ENCODE data around the gene GATA5.

Gene GATA5

DNA sequence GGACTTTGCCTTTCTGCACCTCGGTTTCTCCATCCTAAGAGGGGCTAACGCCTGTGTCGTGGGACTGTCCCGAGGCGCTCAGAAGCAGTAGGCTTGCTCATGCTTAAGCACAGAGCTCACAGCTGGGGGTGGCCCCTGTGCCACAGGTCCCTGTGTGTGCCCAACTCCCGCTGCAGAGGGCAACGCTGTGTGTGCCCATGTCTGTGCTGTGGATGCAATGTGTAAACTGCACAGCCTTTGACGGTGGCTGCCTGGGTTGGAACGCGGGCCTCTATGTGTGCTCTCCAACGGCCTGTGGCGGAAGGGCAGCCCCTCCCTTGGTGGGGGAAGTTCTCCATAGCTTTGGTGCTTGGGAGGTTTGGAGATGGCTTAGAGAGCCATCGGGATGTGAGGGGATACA lies 10.7 kb upstream of the GATA5 start:
- no peak for DNase-seq

DNA sequence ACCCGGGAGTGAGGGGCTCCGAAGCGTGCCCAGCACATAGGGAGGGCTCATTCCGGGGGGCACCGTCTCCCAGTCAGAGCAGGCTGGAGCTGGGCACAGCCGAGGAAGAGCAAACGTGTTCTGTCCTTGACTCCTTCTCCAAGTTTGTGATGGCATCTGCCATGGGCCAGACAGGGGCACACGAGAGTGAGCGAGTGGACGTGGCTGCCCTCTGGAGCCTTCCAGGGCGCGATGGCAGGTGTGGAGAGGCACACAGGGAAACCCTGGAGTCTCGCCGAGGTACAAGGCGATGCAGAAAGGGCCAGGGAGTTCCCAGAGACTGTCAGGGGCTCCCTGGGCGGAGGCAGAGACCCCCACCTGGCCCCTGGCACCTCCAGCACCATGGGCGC lies 9.9 kb upstream of the GATA5 start:
- no peak for DNase-seq

DNA sequence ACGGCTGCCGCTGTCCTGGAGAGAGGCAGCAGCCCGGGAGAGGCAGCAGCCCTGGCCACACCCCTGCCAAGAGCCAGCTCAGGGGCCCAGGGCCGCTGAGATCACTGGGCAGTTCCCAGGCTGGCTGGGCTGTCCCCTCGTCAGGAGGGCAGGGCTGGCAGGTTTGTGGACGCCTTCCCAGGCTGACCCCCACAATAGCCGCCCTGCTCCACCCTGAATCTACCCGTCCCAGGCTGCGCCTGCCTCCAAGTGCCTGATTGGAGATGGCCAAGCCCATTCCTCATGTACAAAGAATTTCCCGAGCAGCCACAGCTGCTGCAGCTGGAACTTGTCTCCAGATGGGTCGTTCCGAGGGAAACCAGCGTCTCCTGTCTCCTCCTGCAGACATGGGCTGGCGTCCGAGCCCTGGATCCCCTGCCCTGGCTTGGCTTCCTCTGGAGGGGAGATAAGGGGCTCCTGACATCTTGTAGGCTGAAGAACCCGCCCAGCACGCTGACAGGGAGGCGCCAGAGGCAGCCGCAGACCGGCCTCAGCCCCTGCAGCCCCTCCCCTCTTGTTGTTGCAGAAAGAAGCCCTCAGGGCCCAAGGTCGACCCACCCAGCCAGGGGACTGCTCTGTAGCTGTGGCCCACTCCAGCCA lies 9.4 kb upstream of the GATA5 start:
- DNase-seq, result no peak

DNA sequence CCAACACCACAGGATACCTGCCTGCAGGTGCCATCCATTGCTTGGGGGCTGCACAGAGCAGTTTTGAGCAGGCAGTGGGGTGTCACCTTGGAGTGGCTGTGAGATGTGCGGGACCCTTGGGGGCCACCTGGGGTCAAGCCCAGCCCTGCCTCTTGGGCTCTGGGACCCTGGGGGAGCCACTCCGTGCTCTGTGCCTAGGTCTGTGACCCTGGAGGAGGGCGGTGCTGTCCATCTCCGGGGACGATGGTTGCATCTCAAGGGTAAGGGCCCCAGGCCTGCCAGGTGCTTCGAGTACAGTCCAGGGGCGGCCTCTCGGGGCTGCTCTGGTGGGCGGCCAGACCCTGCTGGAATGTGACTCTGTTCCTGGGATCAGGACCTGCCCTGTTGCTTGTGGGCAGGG lies 8.7 kb upstream of the GATA5 start:
- no peak for DNase-seq

DNA sequence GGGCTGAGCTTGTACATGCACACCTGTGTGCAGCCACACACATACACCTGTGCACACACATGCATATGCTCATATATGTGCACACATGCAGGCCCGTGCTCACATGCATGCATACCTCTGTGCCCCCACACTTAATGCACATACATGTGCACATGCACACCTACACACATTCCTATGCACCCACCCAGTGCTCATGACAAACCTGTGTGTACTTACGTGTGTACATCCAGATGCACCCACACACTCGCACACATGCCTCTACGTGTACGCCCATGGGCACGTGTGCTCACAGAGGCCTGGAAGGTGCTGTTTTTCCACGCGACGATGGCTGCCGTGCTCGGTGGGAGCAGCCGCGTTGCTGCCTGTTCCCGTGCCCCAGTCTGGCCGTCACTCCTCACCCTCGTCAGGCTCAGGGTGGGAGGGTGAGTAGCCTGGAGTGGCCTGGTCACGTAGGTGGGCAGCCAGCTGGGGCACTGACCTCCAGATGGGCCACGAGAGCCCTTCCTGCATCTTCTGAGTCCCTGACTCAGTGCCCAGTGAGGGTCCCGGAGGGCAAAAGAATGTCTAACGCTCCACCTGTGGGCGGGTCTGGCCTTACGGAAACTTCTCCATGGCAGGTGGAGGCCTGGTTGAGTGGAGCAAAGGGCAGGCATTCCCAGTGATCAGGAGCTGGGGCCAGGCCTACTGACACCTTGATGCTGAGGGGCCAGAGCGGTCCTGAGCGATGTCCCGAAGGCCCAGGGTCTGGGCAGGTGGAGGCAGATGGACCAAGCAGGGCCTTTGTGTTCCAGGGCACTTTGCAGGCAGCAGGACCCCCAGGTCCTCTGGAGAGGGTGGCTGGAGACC lies 8.0 kb upstream of the GATA5 start:
- DNase-seq, result no peak

DNA sequence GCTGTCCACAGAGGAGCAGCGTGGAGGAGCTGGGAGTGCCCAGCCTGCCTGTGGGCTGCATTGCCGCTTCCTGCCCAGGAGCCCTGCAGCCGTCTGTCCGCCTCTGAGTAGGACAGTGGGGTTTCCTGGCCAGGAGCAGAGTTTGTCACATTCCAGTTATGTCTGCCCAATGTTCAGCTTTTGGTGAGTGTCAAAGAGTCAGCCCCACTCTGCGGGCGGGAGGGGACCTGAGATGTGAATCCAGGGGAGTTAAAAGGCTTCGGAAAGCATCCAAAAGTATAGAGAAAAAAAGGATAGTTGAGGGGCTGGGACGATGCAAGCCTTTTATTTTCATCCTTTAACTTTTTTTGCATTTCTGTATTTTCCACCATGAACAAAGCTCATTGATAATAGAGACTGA lies 7.2 kb upstream of the GATA5 start:
- DNase-seq, result no peak

DNA sequence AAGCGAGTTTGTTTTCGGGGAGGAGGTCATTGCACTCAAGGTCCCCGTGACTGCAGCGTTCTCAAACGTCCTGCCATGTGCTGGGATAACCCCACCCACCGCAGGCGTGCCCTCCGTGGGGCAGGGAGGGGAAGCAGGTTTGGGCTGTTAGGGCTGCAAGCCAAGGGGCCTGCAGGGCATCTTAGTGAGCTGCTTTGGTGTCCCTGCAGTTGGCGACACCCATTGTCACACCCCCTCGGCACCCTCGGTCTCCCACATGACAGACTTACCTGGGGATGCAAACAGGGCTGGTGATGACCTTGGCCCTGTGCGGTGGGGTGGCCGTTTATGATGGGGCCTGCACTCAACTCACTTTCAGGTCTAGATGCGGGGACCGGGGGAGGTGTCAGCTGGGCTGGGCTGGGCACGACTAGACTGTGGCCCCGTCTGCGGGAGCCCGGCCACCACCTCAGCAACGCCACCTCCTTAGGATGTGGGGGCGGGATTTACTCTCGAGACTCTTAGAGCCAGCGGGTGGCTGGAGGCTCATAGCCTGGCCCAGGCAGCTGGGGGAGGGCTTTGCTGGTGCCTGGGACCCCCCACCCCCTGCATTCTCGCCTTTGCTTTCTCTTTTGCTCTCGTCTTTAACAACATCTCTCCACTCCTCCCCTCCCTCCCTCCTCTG lies 6.5 kb upstream of the GATA5 start:
- DNase-seq, result no peak

DNA sequence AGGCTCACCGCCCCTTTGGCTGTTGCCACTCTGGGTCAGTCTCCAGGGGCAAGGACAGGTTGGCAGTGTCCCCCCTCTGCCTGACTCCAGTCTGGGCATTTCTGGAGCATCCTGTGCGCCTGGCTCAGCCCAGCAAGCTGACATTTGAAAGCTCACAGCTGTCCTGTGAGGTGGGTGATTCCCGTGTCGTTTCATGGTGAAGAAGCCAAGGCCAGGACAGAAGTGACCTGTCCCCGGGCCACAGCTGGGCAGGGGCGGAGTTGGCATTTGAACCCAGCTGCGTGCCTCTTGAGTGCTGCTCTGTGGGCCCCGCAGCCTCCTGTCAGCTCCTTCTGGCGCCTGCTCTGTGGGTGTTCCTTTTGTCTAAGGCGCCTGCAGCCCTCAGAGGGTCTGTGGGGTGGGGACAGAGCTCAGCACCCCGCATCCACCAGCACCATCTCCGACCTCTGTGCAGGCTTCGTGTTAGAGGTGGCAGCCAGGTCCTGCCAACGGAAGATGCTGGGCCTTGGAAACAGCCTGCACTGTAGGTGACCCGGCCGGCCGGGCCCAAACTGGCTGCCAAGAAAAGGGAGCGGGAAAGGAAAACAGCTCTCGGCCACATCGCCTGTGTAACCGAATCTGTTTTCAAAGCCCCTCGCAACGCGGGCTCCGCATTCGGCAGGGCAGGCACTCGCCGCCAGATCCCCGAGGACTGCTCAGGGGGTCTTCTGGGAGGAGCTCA lies 5.8 kb upstream of the GATA5 start:
- no peak for DNase-seq

DNA sequence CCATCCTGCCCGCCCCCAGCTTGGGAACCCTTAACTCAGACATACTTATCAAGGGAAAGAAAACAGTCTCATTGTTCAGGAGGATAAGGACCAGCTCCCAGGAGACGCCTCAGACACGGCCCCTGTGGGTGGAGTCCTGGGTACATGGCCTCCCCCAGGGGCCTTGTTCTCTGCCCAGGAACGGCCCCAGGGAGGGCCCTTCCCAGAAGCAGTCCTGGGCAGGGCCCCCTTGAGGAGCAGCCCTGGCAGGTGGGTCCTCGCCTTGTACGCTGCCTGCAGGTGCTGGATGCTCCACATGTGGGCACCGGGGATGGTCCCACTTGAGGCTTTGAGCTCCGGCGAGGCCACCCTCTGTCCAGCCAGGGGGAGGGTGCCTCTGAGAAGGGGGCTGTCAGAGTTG lies 4.5 kb upstream of the GATA5 start:
- DNase-seq, result no peak

DNA sequence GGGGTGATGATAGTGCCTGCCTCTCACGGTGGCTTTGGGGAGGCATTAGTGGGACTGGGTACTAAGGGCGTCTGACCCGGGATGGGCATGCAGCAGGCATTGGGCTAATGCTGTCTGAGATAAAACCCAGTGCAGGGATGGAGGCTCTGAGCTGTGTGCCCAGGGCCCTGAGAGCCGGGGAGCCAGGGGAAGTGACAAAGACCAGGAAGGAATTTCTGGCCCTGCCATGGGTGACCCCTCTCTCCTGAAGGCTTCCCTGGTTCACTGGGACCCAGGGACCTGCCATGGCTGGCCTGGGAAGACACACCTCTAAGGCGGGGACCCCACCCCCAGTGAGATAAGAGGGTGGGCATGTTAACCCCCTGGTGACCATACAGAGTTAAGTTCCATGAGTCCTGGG lies 3.9 kb upstream of the GATA5 start:
- DNase-seq, result no peak

DNA sequence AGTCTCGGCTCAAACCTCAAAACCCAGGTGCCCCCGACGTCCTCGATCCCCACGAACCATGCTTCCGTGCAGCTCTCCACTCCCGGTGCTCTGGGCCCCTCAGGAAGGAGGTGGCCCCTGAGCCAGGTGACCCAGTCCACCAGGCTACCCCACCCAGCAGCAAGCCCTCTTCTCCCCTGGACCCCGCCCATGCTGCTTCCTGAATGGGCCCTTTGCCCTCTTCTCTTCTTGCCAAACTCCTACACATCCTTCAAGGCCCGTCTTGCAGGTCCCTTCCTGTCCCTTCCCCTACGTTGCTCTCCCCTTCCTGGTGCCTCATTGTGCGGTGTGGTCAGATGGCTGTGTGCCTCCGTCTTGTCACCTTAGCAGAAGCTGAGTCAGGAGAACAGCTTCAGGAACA lies 3.4 kb upstream of the GATA5 start:
- DNase-seq, result no peak

DNA sequence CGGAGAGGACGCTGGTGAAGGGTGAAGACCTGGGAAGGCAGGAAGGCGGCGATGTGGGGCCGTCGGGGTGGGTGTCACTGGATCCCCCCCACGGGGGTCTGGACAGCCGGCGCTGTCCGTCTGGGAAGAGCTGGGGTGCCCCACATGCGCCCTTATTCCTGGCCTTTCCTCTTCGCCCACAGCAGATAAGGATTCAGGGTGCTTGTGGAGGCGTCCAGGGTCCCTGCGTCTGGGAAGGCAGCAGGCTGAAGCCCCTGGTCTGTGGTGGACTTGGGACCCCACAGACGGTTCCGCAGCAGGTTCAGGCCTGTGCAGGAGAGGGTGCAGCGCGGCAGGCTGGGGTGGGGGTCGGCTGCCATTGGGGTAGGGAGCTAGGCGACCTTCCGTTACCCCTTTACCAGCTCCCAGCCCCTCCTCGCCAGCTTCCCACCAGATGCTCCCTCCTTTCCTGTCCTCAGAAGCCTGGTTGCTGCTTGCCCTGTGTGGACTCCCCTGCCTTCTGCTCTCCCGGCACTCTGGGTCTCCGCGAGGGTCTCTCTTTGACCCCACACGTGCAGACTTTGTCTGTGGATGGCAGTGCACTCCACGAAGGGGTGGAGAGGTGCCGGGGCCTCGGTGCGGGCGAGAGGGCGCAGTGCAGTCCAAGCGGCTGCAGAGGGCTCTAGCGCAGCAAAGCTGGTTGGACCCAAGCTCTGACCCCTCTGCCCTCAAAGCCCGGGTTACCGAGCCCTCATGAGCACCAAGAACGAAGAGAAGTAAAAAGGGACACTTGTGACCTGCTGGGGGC lies 2.1 kb upstream of the GATA5 start:
- no peak for DNase-seq

DNA sequence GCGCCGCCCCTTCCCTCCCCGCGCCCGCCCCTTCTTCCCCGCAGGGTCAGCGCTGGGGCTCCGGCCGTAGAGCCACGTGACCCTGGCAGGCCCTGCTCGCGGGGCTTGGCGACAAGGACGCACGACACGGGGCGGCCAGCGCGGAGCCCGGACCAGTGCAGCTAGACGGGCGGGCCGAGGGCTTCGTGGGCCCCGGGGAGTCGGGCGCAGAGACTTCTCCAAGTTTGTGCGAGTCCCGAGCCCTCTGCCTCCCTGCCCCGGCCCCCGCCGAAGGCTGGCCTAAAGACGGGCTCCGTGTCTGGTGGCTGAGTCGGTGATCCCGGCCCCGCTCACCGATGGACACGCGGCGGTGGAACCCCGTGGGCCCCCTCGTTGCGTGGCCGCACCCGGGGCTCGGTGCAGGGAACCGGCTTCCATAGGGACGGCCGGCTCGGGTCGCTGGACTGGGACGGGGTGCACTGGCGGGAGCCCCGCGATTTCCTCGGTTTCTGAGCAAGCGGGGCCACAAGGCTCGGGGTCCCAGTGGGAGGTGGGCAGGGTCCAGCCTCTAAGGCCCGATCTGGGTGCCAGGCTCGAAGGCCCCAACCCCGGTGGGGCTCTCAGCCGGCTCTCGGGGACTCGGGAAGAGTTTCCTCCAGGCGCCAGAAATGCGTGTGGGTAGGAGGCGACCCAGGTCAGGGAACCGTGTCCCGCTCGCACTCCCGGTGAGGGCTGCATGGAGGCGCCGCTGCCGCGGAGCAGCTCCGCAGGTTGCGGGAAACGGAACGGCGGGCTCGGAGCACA lies 452 bp upstream of the GATA5 start:
- DNase-seq, result no peak

DNA sequence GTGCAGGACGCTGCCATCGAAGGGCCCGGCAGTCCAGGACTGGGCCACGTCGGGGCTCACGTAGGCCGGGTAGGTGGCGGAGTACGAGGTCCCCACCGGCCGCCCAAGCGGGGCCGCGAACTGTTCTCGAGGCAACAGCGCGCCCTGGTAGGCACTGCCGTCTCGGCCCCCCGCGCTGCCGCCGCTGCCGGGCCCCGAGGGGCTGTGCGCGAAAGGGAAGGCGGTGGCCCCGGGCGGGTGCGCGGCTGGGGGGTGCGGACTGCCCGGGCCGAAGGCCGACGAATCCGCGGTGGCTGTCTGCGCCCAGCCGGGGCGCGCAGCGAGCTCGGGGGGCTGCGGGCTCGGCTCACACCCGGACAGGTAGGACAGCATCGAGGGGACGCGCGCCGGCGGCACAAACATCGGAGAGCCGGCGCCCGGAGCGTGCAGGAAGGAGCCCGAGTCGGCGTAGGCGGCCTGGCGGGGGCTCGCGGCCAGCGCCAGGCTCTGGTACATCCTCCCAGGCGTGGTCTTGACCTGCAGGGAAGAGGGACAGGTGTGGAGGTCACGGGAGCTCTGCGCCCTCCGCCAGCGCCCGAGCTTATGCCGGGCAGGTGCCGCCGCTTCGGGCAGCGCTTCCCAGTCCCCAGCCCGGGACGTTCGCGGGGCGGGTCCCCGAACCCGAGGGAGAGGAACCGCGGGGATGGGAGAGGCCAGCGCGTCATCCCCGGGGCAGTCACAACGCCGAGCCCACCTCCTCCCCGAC lies 596 bp downstream of the GATA5 start:
- no peak for DNase-seq

DNA sequence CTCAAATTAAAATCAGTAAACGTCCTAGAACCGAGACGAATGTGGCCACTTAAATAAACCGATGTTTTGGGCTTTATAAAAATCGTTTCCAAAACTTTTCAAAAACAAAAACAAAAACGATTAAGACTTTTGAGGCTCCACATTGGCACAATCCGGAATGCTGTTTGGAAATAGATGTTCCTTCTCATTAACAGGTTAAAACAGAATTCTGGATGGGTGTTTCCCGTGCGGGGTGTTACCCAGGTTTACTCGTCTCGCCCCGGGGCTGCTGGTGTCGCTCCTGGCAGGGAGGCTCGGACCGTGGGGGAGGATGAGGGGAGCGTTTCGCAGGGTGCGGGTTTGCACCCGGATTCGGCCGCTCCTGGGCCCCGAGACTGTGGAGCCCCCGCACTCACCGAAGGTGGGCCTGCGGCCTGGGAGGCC lies 1.2 kb downstream of the GATA5 start:
- no peak for DNase-seq

DNA sequence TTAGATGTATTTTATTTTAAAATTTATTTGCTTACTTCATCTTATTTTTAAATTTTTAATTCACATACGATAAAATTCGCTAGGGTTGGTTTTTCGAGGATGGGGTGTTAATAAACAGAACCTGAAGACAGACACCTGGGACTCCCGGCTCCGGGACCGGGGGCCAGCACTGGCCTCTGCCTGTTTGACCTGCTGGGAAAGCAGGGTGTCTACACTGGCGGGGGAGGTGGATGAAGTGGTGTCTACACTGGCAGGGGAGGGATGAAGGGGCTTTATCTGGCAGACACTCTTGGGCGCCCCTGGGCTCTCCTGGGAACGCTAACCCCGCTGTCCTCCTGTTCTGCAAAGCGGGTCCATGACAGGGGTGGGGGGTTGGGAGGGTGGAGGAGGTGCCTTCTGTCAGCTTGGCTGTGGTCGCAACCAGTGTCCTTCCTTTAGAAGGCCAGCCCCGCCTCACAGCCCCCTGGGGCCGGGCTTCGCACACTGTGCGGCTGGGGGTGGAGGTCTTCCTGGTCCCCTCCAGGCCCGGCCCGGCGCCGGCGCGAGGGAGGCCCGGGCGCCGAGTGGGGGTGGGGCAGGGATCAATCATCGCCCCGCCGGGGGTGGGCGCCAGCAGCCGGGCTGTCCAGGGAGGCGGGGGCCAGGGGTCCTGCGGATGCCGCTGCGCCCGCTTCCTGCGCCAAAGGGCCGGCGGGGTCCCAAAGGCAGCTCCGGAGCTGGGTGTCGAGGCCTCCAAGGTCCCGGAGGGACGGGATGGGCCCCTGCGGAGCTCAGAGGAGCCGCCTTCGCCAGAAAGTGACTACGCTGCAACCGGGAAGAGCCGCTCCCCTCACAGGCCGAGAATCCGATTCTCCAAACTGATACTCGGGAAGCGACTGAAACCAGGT lies 1.8 kb downstream of the GATA5 start:
- DNase-seq, result no peak

DNA sequence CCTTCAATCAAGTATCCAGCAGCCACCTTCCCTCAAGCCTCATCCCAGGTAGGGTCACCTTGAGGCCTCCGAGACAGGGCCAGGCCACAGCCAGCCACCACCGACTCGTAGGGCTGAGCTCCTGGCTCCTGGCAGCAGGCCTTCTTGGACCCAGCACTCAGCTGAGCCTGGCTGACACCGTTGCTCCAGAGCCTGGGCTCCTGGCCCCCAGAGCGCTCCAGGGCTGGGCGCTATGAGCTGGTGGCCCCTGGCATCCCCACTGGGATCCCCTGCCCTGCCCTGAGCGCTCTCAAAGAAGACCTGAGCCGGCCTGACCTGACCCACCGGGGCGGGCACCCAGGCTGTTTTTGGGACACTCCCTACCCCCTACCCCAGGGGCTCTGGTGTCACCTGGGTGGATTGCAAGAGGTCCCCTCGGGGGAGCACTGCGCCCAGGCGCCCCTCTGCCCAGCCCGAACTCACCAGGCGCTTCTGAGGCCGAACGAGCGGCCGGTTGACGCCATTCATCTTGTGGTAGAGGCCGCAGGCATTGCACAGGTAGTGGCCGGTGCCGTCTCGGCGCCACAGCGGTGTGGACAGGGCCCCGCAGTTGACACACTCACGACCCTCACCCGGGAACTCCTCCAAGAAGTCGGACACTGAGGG lies 2.7 kb downstream of the GATA5 start:
- DNase-seq, result no peak

DNA sequence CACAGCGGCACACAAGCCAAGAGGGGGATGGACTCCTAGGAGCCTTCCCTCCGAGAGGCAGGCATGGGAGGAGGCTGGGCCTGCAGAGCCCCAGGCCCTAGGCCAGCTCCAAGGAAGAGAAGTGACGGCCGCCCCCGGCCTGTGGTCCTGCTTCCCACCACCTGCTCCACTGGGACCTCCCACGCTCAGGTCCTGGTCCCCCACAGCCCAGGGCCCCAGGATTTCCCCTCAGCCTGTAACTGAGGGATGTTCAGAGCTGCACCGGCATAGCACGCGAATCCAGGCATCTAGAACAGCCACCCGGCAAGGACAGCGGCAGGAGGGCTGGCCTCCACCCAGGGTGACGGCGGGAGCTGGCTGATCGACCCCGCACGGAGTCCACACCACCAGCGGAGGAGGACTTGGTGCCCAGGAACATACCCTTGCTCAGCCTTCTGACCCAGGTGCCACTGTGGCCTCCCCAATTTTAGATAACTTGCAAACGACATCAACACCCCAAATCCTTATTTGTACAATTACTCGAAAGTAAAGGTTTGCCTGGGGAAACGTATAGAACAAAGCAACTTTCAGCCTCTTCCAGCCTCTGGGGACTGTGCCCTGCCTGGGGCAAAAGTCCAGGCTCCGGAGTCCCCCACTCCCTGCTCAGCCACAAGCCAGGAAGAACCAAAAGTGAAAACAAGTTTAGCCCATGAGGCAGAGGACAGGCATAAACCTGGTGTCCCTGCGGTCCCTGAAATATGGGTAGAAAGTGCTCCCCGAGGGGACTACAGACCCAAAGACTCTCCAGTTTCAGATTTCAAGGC lies 3.5 kb downstream of the GATA5 start:
- DNase-seq, result no peak

DNA sequence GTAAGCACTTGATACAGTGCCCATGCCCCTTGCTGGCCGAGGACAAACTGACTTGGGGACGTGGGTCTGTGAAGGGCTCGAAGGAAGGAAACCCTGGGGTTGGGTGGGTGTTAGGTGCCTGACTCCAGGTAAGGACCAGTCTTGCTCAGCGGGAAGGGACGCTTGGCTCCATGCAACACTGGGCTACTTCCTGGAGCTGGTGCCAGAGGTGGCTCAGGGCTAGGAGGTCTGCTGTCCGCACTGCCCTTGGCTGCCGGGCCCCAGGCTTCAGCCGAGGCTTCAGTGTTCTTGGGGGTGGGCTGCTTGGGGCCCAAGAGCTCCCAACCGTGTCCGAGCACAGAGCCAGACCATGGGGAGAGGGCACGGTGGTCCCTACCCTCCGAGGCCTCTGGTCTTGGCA lies 5.3 kb downstream of the GATA5 start:
- no peak for DNase-seq

All from stimulated activated CD4-positive, alpha-beta T cell treated with anti-CD3 and anti-CD28 coated beads, Interleukin-2, amount 100 ng/mL, for 24 hours (primary cell).